Hypothalamus (tissue), 51 donors: Measurements from ENCODE around the gene MRPL20.
A peak's percentile ranks its signal among the peaks of the same experiment; 100 is the strongest.

Experiments
- DNase-seq, 51 donors: peaks; one replicate each; lab custom pipeline; 2025; lab: John Stamatoyannopoulos, UW

The MRPL20 gene

DNA sequence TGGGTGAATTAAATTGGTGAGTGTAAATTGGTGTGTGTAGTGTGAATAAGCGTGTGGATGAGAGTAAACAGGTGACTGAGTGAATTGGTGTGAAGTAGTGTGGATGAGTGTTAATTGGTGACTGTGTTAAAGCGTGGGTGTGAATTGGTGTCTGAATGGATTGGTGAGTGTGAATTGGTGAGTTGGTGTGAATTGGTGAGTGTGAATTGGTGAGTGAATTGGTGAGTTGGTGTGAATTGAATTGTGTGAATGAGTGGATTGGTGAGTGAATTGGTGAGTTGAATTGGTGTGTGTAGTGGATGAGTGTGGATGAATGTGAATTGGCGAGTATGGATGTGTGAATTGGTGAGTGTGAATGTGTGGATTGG, 40.4 kb downstream of the MRPL20 start:
- no peak for DNase-seq

DNA sequence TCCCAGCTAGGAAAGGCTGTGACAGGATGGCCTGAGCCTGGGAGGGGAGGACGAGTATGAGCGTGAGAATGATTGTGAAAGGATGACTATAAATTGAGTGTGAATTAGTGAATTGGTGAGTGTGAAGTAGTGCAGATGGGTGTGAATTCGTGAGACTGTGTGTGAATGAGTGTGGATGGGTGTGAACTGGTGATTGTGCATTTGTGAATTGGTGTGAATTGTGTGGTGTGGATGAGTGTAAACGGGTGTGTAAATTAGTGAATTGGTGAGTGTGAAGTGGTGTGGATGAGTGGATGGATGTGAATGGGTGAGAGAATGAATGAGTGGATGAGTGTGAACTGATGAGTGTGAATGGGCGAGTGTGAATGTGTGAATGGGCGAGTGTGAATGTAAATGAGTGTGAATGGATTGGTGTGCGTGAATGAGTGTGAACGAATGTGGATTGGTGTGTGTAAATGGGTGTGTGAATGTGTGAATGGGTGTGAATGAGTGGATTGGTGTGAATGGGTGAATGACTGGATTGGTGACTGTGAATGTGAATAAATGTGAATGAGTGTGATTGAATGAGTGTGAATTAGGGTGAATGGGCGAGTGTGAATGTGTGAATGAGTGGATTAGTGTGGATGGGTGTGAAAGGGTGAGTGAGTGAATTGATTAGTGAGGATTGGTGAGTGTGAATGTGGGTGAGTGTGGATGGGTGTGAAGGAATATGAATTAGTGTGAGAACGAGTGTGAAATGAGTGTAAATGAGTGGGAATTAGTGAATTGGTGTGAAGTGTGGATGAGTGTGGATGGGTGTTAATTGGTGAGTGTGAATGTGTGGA, 41.0 kb downstream of the MRPL20 start:
- no peak for DNase-seq

DNA sequence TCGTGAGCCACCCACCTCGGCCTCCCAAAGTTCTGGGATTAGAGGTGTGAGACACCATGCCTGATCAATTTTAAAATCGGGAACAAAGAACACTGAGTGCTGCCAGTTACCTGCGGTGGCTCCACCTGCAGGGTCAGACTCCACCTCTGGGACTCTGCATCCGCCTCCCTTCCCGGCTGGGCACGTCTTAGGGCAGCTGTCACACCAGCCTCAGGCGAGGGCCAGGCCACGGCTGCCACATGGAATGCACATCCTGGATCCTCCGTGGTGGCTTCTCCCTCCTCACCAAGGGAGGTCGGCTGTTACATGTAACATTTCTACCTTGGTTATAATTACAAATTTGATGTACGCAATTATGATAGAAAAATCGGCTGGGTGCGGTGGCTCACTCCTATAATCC, 42.8 kb downstream of the MRPL20 start:
- no peak for DNase-seq

DNA sequence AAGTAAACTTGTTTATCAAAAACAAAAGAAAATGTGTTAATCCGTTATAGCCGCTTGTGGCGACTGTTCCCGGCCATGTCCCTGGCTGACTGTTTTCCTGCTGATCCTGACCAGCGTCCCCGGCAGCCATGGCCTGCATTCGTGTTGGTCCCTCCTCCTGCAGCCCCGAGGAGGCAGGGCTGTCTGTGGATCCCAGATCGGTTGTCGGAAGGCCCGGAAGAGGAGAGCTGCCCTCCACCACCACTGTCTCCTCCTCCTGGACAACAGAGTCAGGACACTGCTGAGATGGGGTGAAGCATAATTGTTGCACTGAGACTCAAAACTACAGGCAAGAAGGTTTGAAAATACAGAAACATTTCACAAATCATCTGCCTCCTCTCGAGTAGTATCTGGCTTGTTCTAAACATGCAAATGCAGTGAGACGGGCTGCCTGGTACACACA, 45.1 kb downstream of the MRPL20 start:
- no peak for DNase-seq

DNA sequence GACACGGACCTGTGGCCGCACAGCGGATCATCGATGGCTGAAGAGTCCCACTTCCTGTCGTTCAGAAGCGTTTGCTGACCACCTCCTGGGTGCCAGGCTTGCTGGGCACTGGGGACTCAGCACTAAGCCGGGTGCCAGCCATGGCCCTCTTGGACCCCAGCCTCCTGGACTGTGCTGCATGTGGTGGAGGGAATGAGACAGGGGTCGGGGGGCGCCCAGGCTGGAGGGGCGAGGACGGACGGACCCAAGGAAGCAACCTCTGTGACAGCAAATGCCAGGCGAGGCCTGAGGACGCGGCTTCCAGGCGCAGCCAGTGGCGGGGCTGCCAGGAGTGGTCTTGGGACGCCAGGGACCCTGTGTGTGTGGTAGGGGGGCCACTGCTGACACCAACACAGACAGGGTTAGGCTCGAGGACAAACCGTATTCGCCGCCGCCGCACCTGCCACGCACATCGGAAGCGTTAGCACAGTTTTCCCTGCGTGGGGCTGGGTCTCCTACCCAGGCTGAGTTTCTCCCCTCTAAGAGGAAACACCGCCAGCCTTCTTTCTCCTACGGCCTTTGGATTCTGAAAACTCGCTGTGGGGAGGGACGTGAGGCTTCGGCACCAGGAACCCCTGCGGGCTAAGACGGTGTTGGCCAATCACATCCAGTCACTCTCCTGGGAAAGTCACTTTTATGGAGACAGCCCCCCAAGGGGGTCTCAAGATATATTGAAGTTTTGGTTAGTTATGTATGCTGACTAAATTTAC, 45.7 kb downstream of the MRPL20 start:
- DNase-seq, result no peak

DNA sequence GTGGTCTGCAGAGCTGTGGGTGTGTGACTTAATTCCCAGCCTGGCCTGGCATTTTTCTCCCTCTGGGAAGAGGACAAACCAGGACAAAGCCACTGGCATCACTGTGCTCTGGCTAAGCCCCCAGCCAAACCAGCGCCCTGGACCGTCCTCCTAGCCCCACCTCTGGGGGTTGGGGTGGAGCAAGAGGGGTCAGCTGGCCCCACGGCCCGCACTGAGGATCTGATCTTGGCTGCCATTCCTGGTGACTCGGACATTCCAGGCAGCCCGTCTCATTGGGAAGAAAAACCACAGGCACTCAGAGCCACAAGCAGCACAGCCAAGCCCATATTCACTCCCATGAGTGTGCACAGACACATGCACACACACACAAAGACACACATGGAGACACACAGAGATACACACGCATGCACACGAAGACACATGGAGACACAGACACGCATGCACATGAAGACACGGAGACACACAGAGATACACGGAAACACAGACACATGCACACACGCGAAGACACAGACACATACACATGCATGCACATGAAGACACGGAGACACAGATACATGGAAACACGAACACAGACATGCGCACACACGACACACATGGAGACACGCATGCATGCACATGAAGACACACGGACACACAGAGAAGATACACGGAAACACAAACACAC, 46.5 kb downstream of the MRPL20 start:
- DNase-seq, result peak in 6 of 51 donors; percentile 20 to 53 (median 34)

DNA sequence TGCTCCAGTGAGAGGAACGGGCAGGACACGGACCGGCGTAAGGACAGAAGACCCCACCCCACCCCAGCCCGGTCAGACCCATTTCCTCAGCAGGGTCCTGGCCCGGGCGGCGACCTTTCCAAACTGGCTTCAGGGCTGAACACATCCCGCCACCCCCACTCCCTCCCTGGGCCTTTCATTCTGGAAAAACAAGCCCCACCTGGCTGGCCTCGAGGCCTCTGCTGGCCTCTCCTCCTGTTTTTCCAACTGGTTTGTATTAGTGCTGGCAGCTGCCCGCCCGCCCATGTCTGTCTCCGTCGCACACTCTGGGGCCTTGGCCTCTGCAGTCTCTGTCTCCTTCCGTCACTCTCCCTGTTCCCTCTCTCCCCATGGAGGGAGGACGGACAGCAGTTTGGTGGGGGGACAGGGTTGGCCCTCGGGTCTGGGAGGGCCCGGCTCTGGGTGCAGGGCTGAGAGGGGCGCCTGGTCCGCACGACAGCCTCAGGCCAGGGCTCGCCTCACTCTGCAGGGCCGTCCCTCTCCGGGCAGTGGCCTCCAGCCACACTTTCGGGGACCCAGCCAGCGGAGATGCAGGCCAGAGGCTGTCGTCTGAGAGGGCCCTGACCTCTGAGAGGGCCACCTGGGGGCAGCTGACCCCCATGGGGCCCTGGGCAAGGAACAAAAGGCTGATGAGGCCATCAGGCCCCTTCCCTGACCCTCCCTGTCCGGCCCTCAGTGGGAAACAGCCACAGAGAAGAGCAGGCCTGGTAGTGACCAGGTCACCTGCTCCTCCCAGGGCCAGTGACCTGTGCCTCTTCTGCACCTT, 47.2 kb downstream of the MRPL20 start:
- DNase-seq, result no peak

DNA sequence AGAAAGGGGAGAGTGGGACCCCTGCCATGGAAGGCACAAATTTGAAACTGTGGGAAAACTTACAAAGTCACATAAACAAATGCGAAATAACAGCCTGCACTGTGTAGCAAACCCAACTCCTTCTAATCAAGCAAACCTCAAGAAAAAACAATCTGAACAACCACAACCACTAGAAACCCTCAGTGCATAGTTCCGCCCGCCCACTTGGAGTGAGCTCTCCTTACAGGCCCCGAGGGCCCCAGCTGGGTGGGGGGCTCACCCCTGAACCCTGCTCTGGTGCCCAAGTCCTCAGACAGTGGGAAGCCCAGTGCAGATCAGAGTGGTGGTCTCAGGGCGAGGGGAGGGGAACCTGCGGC, 47.8 kb downstream of the MRPL20 start:
- no peak for DNase-seq

DNA sequence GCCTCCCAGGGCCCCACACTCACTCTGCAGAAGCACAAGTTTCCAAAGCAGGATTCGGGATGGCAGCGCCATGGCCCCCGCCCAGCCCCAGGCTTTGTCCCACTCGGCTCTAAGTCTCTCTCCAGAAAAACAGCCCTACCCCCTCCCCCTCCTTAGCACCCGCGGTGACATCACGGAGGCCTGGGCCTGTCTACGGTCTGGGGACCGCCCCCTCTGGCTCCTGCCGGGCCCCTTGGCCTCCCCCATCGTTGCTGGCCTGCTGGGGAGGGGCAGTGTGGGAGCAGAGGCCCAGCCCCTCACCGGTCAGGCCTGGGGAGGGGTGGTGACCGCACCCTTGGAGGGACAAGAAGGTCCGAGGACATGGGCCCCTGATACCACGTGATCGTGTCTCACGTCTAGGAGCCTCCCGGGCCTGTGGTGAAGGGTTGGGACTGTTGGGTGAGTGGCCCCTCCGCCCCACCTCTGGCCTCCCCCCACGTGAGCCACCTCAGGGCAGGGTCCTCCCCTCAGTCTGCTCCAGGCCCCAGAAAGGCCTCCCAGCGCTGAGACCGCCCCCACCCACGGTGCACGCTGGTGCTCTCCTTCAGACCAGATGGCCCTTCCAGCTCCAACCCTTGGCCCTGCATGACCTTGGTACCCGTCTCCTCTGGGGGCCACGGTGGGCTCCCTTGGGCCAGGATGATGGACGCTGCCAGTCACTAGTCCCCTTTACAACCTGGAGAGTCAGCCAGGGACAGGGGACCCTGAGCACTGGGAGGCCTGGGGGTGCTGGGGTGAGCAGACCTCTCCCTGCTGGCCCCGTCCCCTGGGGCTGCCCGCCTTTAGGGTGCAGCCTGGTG, 48.4 kb downstream of the MRPL20 start, which contains the start of gene MXRA8:
TSS of gene MXRA8 (minus strand) at position 123 of the 839 bp plus-strand sequence. CDS start at position 72, 51 bp downstream.
- DNase-seq, result peak in 16 of 51 donors; percentile 14 to 71 (median 36)

DNA sequence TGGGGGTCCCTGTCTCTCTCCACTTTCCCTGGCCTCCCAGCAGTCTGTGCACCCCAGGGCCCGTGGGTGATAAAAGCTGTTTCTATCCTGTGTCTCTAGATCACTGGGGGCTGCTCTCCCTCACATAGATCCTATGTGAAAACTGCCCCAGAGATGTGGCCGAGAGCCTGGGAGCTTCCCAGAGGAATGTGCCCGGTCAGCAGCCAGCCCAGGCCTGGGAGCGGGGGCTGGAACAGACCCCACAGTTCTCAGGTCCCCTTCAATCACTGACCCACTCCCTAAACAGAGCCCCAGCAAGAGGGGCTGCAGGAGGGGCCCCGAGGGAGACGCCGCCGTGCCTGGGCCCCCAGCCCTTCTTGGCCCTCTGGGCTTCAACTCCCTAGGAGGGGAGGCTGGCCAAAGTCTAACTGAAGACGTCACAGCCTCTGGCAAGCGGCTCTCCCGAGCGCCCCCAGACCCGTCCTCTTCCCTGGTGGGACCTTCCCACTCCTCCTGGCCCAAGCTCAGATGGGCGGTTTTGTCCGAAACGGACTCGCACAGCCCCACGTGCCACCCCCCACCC, 49.1 kb downstream of the MRPL20 start:
- no peak for DNase-seq

DNA sequence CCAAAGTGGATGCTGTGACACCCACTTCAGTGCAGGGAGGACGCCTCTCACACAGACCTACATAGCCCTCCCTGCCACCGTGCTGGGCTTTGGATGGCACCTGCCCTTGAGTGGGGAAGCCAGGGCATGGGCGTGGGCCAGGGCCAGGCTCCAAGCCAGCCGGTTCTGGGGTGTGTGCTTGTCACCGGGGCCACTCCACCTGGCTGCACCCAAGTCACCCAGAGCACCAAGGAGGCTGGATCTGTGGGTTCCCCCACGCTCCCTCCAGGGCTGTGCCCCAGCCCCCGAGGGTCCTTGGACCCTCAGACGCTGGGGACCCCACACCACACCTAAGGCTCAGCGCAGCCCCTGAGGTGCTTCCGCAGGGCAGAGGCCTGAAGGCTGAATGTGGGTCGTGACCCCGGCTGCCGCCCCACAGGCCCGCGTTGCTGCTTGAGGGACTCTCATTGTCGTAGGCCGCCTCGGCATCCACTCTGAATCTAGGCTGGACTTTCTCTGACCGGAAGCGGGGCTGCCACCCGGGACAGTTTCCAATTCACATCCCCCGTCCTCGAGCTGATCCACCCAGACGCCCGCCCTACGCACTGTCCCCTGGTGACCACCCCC, 50.2 kb downstream of the MRPL20 start:
- DNase-seq, result no peak

DNA sequence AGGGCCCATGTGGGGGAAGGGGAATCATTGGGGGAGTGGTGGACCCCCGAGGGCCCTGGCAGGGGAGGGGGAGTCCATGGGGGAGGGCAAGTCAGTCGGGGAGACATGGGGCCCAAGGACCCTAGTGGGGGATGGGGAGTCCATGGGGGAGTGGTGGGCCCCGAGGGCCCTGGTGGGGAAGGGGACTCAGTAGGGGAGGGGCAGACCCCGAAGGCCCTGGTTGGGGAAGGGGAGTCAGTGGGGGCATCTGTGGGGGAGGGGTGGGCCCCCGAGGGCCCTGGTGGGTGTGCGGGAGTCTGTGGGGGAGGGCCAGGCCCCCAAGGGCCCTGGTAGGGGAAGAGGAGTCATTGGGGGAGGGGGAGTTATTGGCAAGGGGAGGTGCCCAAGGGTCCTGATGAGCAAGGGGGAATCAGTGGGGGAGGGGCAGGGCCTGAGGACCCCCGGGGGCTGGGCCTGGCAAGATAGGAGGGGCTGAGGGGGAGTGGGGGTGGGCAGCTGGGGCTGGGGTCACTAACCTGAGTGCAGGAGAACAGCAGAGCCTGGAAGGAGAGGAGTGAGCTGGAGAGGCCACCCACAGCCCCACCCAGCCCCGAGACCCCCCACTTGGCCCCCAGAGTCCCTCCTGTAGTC, 50.8 kb downstream of the MRPL20 start:
- DNase-seq, result no peak

DNA sequence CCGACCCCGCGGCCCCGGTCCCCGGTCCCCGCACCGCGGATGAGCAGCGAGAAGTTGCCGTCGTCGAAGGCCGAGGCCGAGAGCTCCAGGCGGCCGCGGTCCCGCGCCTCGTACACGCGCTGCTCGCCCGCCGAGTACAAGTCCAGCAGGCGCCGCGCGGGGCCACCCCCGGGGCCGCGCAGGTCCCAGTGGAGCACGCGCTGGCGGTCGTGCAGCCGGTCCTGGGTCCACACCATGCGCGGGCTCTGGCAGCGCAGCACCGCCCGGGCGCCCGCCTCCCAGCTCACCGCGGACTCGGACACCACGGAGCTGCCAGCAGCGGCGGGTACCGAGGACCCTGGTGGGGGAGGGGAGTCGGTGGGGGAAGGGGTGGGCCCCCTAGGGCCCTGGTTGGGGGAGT, 51.7 kb downstream of the MRPL20 start:
- DNase-seq, result peak in 11 of 51 donors; percentile 8 to 62 (median 24)

DNA sequence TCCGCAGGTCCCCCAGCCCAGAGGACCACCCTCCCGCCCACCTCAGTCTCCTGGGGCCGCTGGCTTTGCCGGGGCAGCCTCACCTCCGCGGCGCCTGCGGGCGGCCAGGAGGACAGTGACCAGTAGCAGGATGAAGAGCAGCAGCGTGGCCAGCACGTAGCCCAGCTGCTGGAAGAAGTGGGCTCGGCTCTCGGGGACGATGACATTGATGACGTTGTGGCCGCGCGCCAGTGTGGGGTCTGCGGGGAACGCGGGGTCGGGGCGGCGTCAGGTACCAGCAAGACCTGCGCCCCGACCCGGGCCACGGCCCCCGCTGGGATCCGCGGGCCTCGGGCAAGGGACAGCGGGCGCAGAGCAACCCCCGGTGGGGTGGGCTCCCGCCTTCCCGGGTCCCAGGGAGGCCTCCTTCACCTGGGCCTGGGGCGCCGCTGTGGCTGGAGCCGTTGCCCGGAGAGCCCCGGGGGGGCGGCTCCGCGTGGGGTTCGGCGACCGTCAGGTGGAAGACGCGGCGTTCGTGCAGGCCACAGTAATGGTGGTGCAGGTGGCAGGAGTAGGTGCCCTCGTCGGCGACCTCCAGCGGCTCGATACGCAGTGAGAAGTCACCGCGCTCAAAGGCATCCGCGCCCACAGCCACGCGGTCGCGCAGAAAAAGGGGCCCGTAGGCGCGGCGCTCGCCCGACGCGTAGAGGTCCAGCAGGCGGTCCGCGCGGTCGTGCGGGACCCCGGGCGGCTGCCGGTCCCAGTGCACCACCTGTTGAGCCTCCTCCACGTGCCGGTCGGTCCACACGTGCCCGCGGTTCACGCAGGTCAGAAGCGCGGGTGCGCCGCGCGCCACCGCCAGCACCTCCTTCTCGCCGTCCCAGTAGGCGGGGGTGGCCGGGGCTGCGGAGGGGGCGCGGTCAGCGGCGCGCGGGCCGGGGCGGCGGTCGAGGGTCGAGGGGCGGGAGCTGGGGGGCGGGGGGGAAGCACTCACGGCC, 52.5 kb downstream of the MRPL20 start:
- no peak for DNase-seq

DNA sequence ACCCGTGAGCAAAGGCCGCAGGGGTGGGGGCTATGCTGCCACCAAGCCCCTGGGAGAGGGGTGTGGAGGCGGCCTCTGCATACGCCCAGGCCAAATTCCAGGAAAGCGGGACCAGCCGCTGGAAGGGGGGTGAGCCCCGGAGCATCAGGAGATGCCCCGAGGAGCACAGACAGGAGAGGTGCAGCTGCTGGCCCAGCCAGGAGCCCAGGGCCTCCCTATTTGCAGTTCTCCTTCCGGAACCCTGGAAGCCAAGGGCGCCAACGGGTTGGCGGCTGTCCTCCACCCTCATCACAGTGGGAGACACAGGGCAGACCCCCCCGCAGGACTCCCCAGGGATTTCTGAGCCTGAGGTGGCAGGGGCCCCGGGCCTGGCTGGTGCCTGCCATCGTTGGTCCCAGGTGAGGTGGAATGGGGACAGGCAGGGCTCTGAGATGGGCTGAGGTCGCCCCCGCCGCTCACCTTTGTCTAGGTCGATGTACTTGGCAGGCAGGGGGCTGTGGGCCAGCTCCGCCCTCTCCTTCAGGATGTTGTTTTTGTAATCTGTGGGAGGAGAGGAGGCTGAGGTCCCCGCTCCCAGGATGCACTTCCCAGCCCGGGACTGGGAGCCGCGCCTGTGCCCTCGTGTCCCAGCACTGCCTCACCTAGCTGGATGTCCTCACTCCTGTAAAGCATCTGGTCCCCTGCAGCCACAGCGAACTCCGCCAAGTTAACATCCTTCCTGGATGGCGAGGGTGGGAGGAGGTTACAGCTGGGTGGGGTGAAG, 53.5 kb downstream of the MRPL20 start:
- DNase-seq, result no peak

DNA sequence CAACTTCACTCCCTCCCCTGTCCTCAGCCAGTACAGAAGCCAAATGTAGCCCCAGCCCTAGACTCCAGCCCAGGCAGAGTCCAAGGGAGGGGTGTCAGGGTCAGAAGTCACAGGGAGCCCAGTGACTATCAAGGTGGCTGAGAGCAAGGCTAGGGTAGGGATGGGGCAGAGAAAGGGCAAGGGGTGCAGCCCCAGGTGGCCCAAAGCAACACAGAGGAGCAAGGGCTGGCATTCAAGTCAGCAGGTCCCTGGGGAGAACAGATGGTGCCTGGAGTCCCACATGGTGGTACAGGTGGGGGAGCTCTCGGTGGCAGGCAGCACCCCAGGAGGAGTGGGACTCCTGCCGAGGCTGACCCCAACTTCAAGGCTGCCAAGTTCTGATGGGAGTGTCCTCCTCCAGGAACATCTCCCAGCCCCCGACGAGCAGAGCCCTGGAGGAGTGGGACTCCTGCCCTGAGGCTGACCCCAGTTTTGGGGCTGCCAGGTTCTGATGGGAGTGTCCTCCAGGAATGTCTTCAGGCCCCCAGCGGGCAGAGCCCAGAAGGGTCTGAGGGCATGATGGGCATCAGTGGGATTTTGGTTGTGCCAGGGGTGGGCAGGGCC, 54.2 kb downstream of the MRPL20 start:
- no peak for DNase-seq
